PC-3 (cell line): Measurements from ENCODE around the gene CFAP46. TPM values are rescaled to one million over a fixed set of nuclear protein-coding genes. Genes with fewer than 3 reads are reported as not detected.
"Not testable (repeated sequence)": the region's sequence is repeated elsewhere in the genome, so short reads cannot be mapped to it uniquely, and the experiment has no call there.

Source experiments
- ATAC-seq: fragments of 200-7000 bp; cut with Tn5 transposase; 2 replicates; pipeline ENCODE4 v1.9.1; 2020; ENCODE audit warnings: mild to moderate bottlenecking, moderate library complexity
- BruUV-seq: library from RNA; stranded (reverse); fragments of 400-500 nt; replicated peaks from 2 replicates; lab custom pipeline; 2021; lab: Mats Ljungman, UMichigan
- CTCF ChIA-PET: fragments of 300-600 bp; sonication (Branson Sonifier 250); formaldehyde crosslinking; loops from one replicate; lab custom pipeline; 2022; ENCODE audit warnings: antibody characterized with exemption; lab: Charles Lee
- POLR2A ChIA-PET: fragments of 300-600 bp; sonication (Branson Sonifier 250); formaldehyde crosslinking; loops from one replicate; lab custom pipeline; 2022; ENCODE audit warnings: antibody characterized with exemption; ENCODE audit not compliant: unreplicated experiment; lab: Charles Lee
- DNase-seq: peaks from one replicate; pipeline ENCODE4 v3.0.0-alpha.2; 2015
- H2AFZ ChIP-seq: fragments of 300-600 bp; sonication (generic); 2 replicates; pipeline ENCODE4 v1.6.0; 2016; ENCODE audit warnings: antibody characterized with exemption, low read length
- H3F3A ChIP-seq: fragments of 300-600 bp; sonication (generic); one replicate; pipeline ENCODE4 v1.6.0; 2017; ENCODE audit warnings: antibody characterized with exemption, low read length, control low read depth, mild to moderate bottlenecking; ENCODE audit not compliant: unreplicated experiment
- H3K27ac ChIP-seq: fragments of 300-600 bp; sonication (generic); 2 replicates; pipeline ENCODE4 v1.5.1; 2016; ENCODE audit warnings: mild to moderate bottlenecking, low read length
- H3K27me3 ChIP-seq: fragments of 300-600 bp; sonication (generic); 2 replicates; pipeline ENCODE4 v1.6.1; 2016; ENCODE audit warnings: low read length, mixed read lengths
- H3K36me3 ChIP-seq: fragments of 300-600 bp; sonication (generic); 2 replicates; pipeline ENCODE4 v1.6.1; 2016; ENCODE audit warnings: low read depth, mixed run types, low read length, mixed read lengths
- H3K4me1 ChIP-seq: fragments of 300-600 bp; sonication (generic); 2 replicates; pipeline ENCODE4 v1.5.1; 2016; ENCODE audit warnings: low read length; ENCODE audit not compliant: insufficient read depth
- H3K4me2 ChIP-seq: fragments of 300-600 bp; sonication (generic); 2 replicates; pipeline ENCODE4 v1.6.0; 2016; ENCODE audit warnings: low read length
- H3K4me3 ChIP-seq: fragments of 300-600 bp; sonication (generic); 2 replicates; pipeline ENCODE4 v1.5.1; 2016; ENCODE audit warnings: mild to moderate bottlenecking, low read length, mixed read lengths
- H3K79me2 ChIP-seq: fragments of 300-600 bp; sonication (generic); 2 replicates; pipeline ENCODE4 v1.6.1; 2017; ENCODE audit warnings: low read length, mixed read lengths
- H3K9ac ChIP-seq: fragments of 300-600 bp; sonication (generic); 2 replicates; pipeline ENCODE4 v1.6.0; 2016; ENCODE audit warnings: mild to moderate bottlenecking, low read length
- H3K9me2 ChIP-seq: fragments of 300-600 bp; sonication (generic); replicated peaks from 2 replicates; pipeline ENCODE4 v1.6.1; 2016; ENCODE audit warnings: mixed run types, low read length, mixed read lengths
- H3K9me3 ChIP-seq: fragments of 300-600 bp; sonication (generic); 2 replicates; pipeline ENCODE4 v1.6.1; 2016; ENCODE audit warnings: low read length, mixed read lengths
- H4K20me1 ChIP-seq: fragments of 300-600 bp; sonication (generic); 2 replicates; pipeline ENCODE4 v1.6.1; 2016; ENCODE audit warnings: low read length, mixed read lengths
- EZH2 ChIP-seq: fragments of 300-600 bp; sonication (generic); IDR thresholded peaks from one replicate; pipeline ENCODE4 v1.6.1; 2017; ENCODE audit warnings: antibody characterized with exemption, mild to moderate bottlenecking, low read length; ENCODE audit not compliant: unreplicated experiment
- EZH2phosphoT487 ChIP-seq: fragments of 300-600 bp; sonication (generic); IDR thresholded peaks from 2 replicates; pipeline ENCODE4 v1.6.1; 2018; ENCODE audit warnings: mild to moderate bottlenecking, antibody characterized with exemption, low read length, borderline replicate concordance
- intact Hi-C: fragments of 100-400 bp; cut with micrococcal nuclease; formaldehyde crosslinking; loops from 2 replicates; pipeline ENCODE4 v1.9.0; 2023
- total RNA-seq: library from RNA; depleted of rRNA; stranded (reverse); fragments of >200 nt; gene quantifications from 2 replicates; pipeline ENCODE4 v1.2.3, GENCODE V29; 2014
- TF ChIP-seq, protein P1 (sequence below): fragments of 300-600 bp; sonication (generic); conservative IDR thresholded peaks from 2 replicates; pipeline ENCODE4 v1.5.1; 2017; ENCODE audit warnings: antibody characterized with exemption, low read depth, mild to moderate bottlenecking, low read length

CFAP46 gene
- total RNA-seq, 1 experiment from 2014 or later = 0.04 TPM

DNA sequence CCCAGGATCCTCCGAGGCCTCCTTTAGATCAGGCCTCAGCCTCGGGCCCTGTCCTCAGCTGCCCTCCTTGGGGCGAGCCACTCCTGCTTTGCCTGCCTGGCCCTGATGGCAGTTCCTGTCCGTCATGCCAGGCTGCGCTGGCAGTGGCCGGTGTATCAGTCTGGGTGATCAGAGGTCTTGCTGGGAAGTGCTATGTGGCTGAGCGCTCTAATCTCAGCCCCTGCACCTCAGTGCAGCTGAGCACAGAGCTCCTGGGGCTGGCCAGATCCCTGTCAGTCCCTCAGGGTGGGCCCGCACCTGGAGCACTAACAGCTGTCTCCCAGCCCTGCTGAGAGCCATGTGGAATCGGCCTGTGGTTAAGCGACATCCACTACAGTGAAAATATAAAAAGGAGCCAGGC, 14.8 kb upstream of the CFAP46 start:
- TF ChIP-seq, protein P1, sequence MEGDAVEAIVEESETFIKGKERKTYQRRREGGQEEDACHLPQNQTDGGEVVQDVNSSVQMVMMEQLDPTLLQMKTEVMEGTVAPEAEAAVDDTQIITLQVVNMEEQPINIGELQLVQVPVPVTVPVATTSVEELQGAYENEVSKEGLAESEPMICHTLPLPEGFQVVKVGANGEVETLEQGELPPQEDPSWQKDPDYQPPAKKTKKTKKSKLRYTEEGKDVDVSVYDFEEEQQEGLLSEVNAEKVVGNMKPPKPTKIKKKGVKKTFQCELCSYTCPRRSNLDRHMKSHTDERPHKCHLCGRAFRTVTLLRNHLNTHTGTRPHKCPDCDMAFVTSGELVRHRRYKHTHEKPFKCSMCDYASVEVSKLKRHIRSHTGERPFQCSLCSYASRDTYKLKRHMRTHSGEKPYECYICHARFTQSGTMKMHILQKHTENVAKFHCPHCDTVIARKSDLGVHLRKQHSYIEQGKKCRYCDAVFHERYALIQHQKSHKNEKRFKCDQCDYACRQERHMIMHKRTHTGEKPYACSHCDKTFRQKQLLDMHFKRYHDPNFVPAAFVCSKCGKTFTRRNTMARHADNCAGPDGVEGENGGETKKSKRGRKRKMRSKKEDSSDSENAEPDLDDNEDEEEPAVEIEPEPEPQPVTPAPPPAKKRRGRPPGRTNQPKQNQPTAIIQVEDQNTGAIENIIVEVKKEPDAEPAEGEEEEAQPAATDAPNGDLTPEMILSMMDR = no peak
- TF ChIP-seq EZH2phosphoT487 (no peak), EZH2 (no peak)
- no peak overlapping the region for H3K4me3 ChIP-seq
- no peak overlapping the region for H3K27ac ChIP-seq
- ATAC-seq (no peak), DNase-seq (no peak)
- BruUV-seq = no TSS peak
- H3K9me2 ChIP-seq = no peaks in the 10 kb centered on the region
- peaks cover 4% of the 10 kb centered on the region; the same call in 1 of the 2 replicates for H3K4me1 ChIP-seq
- no peak overlapping the region for H2AFZ ChIP-seq
- H4K20me1 ChIP-seq = no peaks in the 10 kb centered on the region
- ChIA-PET POLR2A (no interaction called here), CTCF (no interaction called here)
- no peaks in the 10 kb centered on the region for H3K9me3 ChIP-seq
- intact Hi-C loops = no loop called here
- peaks cover 32% of the 10 kb centered on the region for H3K27me3 ChIP-seq
- no peaks in the 10 kb centered on the region for H3F3A ChIP-seq
- no peak overlapping the region for H3K9ac ChIP-seq
- H3K79me2 ChIP-seq = no peaks in the 10 kb centered on the region
- H3K36me3 ChIP-seq = no peaks in the 10 kb centered on the region
- no peak overlapping the region for H3K4me2 ChIP-seq

DNA sequence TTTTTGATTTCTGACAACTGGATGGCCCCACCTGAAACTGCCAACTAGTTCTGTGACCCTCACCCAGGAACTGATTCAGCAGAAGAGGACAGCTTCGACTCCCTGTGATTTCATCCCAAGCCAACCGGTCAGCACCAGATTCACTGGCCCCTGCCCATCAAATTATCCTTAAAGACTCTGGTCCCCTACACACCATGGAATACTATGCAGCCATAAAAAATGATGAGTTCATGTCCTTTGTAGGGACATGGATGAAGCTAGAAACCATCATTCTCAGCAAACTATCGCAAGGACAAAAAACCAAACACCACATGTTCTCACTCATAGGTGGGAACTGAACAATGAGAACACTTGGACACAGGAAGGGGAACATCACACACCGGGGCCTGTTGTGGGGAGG, 13.9 kb upstream of the CFAP46 start:
- H3K4me1 ChIP-seq, H3K79me2 ChIP-seq, H2AFZ ChIP-seq, H3K27ac ChIP-seq, H3K36me3 ChIP-seq, intact Hi-C loops, CTCF ChIA-PET, H3K9me3 ChIP-seq, H3F3A ChIP-seq, H3K4me2 ChIP-seq, ATAC-seq, DNase-seq, BruUV-seq, H4K20me1 ChIP-seq, H3K9ac ChIP-seq, H3K9me2 ChIP-seq, POLR2A ChIA-PET, H3K4me3 ChIP-seq: not testable (repeated sequence)
- peaks cover 41% of the 10 kb centered on the region for H3K27me3 ChIP-seq

DNA sequence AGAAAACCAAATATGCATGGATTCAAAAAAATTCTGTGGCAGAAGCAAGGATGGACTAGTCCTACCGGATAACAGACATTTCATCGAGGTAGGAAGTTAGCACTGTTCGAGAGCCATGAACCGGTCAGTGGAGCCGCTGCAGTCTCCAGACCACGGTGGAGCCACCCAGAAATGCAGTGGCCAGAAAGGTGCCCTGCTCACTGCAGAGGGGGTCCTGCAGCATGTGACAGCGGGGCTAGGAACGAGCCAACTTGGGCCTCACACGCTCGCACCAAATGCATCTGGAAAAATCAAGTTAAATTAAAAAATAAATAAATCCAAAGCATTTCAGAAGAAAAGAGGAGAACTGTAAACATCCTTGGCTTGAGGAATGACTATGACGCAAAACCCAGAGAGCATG, 13.1 kb upstream of the CFAP46 start:
- CTCF ChIA-PET = no interaction called here
- no peaks in the 10 kb centered on the region for H3K36me3 ChIP-seq
- H3K4me1 ChIP-seq = no peaks in the 10 kb centered on the region
- no peak overlapping the region for H3K4me3 ChIP-seq
- no TSS peak for BruUV-seq
- no peak overlapping the region for H3K27ac ChIP-seq
- H3K79me2 ChIP-seq = no peaks in the 10 kb centered on the region
- no peaks in the 10 kb centered on the region for H3K9me2 ChIP-seq
- DNase-seq (no peak), ATAC-seq (no peak)
- H2AFZ ChIP-seq = no peak overlapping the region
- H3K27me3 ChIP-seq = peaks cover 48% of the 10 kb centered on the region
- H4K20me1 ChIP-seq = no peaks in the 10 kb centered on the region
- no peaks in the 10 kb centered on the region for H3F3A ChIP-seq
- no peaks in the 10 kb centered on the region for H3K9me3 ChIP-seq
- POLR2A ChIA-PET = no interaction called here
- H3K9ac ChIP-seq = no peak overlapping the region
- intact Hi-C loops = no loop called here
- no peak for TF ChIP-seq EZH2phosphoT487
- TF ChIP-seq EZH2 = no peak
- TF ChIP-seq, protein P1 = no peak
- no peak overlapping the region for H3K4me2 ChIP-seq
